CD4-positive, alpha-beta T cell treated with Interleukin-15 for 4 hours (primary cell): ENCODE measurements around the gene BRD1.
"Not testable (repeated sequence)": the region's sequence is repeated elsewhere in the genome, so short reads cannot be mapped to it uniquely, and the experiment has no call there.

ENCODE experiments used
- DNase-seq: peaks from one replicate; pipeline ENCODE4 v3.0.0-alpha.2; 2020; ENCODE audit warnings: low spot score

BRD1 gene

DNA sequence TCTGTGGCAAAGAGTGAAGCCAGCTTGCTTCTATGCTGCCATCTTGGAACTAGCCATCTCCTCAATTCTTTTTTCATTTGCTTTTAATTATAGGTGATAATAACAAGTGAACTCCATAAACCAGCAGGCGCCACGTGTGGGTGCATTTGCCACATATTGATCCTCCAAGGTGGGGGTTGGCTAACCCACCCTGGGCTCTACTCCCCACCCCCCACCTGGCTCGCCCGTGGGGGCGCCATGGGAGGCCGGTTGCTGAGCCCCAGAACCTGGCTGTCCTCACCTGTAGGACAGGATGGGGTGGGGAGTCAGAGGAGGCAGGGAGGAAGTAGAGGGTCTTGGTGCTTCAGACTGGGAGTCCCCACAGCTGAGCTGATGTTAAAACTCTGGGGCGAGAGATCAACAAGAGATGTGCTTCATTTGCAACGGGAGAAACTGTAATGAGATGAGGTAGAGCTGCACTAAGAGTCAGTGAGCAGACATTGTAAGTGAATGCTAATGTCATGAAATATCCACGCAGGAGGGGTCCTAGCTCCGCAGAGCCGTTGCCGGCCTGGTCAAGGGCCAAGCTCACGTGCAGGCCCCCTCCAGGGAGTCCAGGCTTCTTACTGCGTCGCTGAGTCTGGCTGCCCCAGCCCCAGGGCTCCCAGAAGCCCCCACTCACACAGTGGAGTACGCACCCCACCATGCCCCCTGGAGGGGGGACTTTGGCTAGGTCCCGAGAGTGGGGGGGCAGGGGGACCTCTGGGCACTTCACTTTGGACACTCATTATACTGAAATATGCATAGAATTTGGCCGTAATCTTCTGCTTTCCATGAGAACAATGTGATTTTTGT is 59.4 kb downstream of the BRD1 start:
- no peak for DNase-seq

DNA sequence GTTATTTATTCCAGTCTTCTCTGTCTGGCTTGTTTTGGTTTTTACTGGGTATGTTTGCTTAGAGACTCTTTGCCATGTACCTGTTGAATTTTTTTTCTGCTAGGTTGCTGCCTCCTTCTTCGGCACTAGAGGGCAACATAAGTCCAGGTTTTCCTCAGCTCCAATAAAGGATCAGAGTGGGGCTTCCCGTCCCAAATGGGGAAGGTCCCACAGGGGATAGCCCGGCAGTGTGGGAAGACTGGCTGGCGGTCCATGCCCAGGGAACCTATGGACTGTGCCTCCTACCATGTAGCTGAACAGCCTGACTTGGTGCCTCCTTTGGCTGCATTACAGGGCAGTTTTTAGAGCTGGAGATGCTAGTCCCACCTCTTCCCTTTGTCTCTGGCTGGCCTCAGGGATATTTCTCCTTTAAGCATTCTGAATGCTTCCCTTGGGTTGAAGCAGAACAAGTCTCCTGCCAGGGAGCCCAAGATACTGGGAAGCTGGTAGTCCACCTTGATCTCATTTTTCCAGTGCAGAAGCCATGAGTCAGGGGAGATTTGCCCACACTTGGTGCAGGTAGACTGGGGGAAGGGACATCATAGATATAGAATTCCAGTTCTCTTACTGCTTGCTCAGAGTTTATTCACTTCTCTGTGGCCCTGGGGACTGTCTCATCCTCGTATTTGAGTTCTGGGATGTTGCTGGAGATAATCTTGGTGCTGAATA is 60.2 kb downstream of the BRD1 start:
- DNase-seq = peak; percentile 51

DNA sequence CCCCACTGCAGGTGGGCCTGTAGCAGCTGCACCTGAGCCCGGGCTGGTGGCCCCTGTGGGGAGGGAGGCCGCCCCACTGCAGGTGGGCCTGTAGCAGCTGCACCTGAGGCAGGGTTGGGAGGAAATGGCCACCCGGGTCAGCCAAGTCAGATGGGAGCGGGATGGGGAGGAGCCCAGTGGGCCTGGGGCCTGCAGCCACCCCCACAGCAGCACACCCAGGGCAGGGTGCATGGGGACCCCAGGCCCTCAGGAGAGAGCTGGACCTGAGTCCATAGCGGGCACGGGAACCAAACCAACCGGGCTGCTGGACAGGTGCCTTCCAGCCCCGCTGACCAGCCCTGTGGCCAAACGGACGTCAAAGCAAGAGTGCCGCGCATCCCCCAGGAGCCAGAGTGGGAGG is 61.7 kb downstream of the BRD1 start:
- DNase-seq = no peak

DNA sequence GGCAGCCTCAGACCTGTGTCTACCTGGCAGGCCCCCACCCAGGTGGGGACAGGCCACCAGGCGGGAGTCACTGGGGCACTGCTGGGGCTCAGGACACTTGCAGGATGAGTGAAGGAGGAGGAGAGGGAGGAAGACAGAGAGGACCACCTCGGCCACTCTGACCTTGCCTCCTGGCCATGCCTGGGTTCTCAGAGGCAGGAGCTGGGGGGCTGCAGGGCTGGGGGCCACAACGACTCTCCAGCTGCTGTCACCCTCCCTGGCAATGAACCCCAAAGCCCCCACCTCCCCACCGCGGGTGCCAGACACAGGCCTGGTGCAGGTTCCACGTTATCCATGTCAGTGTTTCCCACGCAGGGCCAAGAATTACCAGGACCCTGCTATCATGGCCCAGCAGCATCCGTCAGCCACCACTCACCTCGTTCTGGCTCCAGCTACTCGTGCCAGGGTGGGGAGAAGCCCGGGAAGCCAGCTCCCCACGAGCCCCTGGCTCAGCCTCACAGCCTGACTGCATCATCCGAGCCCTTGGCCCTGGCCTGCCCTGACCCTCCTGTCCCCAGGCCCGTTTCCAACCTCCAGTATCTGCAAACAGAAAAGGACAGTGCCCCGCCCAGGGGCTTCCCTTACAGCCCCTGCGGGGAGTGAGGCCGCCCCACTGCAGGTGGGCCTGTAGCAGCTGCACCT is 62.4 kb downstream of the BRD1 start:
- DNase-seq = no peak

DNA sequence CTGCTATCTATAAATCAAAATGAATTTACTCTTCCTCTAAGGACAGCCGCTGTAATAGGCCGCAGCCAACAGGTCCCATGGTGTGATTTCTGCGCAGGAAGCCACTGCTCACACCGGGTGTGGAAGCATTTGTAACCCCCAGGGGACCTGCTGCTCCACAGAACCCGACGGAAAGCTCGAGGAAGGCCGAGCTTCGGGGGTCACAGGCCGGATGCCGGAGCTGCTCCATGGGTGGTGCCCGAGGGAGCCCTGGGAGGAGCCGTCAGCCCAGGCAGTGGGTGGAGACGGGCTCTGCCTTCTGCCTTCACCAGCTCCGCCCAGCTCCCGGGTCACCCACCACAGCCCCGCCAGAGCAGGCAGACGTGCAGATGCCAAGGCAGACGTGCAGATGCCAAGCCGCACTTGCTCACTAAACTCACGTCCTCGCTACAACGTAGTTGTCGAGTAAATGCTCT is 63.5 kb downstream of the BRD1 start:
- no peak for DNase-seq

DNA sequence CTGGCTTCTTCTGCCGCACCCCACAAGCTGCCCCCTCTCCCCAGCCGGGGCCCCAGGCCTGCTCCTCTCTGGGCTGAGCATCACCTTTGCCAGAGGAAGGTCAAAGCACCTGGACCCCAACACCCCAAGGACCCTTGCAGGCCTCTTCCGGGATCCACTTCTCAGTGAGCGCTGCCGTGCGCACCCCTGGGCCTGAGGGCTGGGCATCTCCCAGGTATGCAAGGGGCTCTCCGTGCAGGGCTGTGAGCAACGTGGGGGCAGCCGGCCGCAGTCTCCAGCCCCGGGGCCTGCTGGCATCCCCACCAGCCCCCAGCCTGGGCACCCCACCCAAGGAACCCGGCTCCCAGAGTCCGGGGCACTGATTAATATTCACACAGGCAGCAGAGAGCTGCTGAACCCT is 64.0 kb downstream of the BRD1 start:
- DNase-seq = no peak

DNA sequence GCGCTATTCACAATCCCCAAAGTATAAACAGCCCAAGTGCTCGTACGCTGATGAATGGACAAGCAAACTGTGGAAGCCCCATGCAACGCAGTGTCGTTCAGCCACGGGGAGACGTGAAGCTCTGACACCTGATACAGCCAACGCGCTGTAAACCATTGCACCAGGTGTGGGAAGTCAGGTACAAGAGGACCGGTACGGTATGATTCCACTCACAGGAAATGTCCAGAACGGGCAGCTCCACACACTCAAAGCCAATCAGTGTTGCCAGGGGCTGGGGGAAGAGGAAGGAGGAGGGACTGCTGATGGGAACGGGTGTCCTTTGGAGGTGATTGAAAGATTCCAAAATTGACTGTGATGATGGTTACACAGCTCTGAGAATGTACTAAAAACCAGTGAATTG is 64.5 kb downstream of the BRD1 start:
- DNase-seq = no peak

DNA sequence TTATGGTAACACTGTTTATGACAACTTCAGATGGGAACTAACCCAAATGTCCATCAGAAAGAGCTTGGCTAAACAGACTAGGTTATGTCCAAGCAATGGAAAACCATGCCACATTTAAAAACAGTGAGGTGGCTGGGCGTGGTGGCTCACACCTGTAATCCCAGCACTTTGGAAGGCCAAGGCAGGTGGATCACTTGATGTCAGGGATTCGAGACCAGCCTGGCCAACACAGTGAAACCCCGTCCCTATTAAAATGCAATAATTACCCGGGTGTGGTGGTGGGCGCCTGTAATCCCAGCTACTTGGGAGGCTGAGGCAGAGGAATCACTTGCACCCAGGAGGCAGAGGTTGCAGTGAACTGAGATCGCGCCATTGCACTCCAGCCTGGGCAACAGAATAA is 65.1 kb downstream of the BRD1 start:
- DNase-seq = not testable (repeated sequence)

DNA sequence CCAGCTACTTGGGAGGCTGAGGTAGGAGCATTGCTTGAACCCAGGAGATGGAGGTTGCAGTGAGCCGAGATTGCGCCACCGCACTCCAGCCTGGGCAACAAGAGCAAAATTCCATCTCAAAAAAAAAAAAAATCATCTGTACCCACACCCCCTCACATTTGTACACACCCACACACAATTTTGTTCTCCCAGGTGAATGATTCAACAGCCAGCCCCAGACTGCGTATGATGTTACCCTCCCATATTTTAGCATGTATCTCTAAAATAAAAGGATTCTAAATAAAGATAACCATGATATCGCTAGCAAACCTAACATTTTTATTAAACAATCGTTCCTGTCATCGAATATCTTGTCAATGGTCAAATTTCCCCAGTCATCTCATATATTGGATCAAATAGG is 65.8 kb downstream of the BRD1 start:
- DNase-seq = no peak

DNA sequence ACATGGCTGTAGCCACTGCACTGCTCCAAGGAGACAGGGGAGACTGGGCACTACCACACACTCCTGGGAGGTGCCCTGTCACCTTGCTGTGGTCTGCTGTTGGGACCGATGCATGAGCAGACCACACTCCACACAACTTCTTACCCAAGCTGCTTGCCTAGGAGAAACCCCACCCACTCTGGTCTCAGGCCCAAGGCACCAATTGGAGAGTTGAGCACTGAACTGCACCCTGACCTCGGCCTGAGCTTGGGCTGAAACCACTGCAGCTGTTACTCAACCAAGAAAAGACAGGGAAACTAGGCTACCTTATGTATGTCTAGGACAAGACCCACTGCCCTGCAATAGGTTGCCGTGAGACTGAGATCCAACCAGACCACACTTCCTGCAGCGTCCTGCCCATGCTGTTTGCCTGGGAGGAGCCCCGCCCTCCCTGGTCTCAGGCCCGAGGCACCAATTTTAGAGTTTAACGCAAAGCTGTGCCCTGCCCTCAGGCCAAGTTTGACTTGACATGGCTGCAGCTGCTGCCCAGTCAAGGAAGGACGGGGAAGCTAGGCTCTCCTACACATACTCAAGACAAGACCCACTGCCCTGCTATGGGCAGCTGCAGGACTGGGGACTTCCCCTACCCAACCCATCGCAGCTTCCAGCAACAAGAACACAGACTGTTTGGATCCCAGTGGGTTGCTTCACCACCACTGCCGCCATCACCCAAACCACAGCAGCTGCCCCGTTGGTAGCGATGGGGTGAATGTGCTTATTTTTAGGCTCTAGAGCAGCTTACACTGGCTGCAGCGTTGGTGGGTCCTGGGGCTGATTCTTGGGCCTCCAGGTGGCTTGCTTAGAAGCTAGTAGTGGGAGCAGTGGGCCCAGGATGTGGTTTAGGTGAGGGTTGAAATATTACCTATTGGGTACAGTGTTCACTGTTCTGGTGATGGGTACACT is 66.8 kb downstream of the BRD1 start:
- no peak for DNase-seq

DNA sequence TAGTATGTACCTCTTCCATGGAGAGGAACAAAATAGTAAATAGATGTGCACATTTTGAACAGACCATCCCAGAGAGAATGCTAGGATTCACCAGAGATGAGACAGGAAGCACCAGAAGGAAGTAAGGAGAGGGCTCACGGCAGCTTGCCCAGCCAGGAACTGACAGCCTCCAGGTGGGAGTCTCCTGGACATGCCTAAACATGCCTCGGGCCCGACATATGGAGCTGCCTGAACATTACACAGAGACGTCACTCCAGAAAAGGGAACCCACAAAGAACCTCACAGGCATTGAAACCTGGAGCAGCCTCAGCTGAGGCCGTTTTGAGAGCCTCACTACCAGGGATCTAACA is 67.4 kb downstream of the BRD1 start:
- no peak for DNase-seq

DNA sequence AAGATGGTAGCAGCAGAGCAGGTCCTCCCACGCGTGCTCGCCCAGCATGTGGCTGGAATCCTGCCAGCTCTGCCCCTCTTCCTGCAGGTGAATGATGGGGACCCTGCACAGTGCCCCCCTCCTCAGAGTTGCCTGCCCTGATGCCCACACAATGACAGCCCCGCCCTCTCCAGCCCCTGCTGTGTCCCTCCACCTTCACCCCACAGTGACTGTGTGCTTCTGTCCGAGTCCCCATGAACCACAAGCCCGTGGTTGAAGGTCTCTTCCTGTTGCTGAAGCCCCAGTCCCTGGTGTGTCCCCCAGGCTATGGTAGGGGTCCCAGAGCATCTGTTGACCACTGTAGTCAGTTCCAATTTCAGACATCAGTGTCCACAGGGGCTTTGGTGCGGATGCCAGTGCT is 71.0 kb downstream of the BRD1 start:
- DNase-seq = no peak

DNA sequence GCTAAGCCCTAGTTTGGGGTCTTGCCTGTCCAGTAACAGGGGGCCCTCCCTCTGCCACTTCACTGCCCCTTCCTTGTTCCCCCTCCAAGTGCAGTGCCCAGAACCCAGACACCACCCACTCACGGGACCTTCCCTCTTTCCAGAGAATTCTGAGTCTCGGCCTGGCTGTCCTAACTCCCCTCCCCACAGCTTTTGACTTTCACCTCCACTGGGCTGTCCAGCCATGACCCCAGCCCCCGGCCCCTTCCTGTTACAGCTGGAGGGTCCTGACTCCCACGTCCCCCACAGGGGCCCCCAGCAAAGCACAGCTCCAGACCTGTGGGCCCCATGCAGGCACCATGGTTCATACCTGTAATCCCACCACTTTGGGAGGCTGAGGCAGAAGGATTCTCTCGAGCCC is 71.5 kb downstream of the BRD1 start:
- DNase-seq = no peak

DNA sequence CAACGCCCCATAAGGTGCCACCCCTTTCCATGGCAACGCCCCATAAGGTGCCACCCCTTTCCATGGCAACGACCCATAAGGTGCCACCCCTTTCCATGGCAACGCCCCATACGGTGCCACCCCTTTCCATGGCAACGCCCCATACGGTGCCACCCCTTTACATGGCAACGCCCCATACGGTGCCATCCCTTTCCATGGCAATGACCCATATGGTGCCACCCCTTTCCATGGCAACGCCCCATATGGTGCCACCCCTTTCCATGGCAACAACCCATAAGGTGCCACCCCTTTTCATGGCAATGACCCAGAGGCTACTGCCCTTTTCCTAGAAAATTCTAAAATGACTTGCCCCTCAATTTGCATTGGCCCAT is 72.1 kb downstream of the BRD1 start:
- no peak for DNase-seq

DNA sequence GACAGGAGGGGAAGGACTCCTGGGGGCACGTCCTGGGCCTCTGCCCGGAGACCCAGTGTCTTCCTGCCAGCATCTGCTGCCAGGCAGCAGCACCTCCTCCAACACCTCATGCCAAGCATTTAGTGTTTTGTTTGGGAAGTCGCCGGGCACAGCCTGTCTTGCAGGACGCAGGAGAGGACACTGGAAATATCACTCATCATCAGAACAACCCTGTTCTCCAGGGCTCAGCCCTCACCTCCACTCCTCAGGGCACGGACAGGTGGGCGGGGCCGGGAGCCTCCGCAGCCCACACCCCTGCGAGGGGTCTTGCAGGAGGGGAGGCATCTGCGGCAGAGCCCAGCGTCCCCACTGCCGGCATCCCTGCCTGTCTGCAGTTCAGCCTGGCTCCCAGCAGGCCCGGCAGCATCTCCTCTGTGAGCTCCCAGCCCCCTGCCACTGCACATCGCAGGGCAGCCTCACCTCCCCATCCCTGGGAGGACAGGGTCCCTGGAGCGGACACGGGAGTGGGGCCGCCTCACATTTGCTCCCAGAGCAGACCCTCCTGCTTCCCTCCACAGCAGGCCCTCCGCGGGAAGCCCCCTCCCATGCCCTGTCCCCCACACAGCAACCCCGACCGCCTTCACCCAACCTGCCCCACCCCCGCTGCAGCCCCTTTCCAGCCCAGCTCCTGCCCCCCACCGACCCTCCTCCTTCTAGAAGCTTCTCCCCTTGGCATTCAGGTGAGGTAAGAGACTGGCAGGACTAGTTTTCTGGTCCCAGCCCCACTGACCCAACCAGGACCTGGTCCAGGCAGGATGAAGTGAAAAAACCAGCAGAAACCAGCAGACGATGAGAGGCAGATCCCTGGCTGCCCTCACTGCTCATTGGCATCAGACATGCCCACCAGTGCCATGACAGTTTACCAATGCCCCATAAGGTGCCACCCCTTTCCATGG is 72.7 kb downstream of the BRD1 start:
- DNase-seq = no peak

DNA sequence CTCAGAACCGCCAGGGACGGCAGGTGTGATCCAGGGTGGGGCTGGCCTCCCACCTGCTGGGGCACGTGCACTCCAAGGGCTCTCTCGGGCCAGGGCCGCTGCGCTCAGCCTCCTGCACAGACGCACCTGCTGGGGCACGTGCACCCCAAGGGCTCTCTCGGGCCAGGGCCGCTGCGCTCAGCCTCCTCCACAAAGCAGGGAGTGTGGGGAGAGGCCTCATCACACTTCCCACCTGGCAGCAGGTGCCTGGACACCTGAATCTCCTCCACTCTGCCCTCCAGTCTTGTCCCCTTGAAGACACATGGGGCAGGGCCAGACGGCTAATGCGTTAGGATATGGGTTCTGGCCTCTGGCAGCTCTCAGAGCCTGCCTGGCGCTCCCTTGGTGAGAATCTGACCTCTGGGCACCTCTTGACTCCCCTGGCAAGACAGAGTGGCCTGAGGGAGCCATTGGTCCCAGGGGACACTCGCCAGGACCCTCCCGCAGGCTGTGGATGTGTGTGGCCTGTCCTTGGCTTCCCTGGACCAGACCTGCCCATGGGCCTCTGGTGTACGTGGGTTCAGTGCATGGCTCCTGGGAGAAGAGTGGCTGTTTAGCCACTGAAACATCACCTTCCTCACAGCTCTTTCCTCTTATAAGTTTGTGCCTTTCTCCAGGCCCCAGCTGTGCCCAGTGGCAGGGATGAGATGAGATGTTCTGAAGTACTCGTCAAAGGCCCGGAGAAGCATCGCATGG is 73.5 kb downstream of the BRD1 start:
- DNase-seq = no peak

DNA sequence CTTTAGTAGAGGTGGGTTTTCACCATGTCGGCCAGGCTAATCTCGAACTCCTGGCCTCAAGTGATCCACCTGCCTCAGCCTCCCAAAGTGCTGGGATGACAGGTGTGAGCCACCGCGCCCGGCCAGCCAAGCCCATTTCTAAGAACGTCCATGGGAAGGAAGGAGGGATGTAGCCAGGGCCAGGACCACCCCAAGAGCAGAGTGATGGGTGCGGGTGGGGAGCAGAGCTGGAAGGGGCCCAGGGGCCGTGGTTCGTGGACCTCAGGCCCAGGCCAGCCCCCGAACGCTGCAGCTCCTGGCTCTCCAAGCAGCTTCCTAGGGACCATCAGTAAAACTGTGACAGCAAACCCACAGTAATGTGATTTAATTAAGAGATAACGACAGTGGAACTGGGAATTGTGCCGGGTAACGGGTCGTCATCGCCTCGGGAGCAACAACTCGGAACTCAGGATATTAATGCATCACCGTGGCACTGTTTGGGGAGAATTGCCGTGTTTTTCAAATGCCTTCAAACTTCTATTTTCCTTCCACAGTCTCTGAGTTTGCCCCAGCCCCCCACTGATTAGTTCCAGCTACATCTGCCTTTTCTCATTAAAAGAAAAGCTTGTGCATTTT is 74.3 kb downstream of the BRD1 start:
- DNase-seq = no peak

DNA sequence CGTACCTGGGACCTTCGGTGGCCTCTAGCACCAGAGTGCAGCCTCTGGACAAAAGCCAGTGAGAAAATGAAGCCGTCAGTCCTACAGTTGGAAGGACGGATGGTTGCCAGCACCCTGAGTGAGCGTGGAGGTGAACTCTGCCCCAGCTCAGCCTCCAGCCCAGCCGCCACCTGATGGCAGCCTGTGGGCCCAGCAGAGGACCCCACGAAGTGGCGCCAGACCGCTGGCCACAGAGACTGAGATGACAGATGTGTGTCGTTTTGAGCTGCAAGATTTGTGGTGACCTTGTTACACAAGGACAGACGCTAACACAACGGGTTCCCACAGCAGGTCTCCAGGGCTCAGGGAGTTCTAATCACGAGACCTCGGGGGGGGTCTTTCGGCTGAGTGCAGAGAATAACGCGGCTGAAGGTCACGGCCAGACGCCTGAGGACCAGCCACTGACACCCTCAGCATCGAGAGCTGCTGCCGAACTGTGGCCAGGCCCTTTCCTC is 75.0 kb downstream of the BRD1 start:
- DNase-seq = no peak

DNA sequence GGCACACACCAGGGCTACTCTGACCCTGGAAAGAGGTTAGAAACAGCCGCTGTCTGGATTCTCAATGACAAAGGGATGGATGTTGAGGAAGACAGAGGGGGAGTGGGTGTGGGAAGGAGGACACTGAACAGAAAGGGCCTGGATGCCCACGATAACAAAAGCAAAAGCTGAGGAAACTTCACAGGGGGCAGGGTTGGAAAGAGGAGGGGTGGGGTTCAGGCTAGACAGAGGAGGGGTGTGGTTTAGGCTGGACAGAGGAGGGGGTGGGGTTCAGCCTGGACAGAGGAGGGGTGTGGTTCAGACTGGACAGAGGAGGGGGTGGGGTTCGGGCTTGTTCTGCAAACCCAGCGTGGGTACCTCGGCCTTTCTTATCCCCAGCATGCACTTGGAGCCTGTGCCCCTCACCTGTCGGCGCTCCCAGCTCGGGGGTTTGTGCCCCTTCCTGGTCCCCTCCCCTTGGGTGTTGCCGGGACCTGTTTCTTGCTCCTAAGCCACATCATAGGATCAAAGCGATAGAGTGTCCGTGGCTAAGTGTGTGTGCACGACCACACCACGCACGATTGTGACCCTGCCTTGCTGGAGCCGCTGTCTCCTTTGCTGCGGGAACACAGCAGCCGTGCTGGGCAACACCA is 75.6 kb downstream of the BRD1 start:
- no peak for DNase-seq
